GM12872 (cell line): Measurements from ENCODE around the gene KCNN3.

Source experiments
- CTCF ChIP-seq: IDR thresholded peaks from 3 replicates; pipeline ENCODE4 v1.5.1; 2011; ENCODE audit warnings: low read depth, mild to moderate bottlenecking, low read length, moderate library complexity; ENCODE audit not compliant: insufficient read depth

The KCNN3 gene

GRCh38 chr1:154716011-154716410 is 154.1 kb downstream of the KCNN3 start:
- TF ChIP-seq CTCF, result no peak

GRCh38 chr1:154715385-154715784 is 154.7 kb downstream of the KCNN3 start:
- TF ChIP-seq CTCF, result no peak

- TF ChIP-seq CTCF, result no peak
These were observed 155.4 kb downstream of the KCNN3 start for GRCh38 chr1:154714638-154715037.

GRCh38 chr1:154714052-154714623 is 155.9 kb downstream of the KCNN3 start:
- no peak for TF ChIP-seq CTCF

GRCh38 chr1:154713005-154713404 is 157.1 kb downstream of the KCNN3 start:
- no peak for TF ChIP-seq CTCF

GRCh38 chr1:154712166-154712810 is 157.8 kb downstream of the KCNN3 start:
- no peak for TF ChIP-seq CTCF

- TF ChIP-seq CTCF, result no peak
These were observed 158.7 kb downstream of the KCNN3 start for GRCh38 chr1:154711416-154711815.

GRCh38 chr1:154710106-154710505 is 160.0 kb downstream of the KCNN3 start:
- TF ChIP-seq CTCF, result no peak
